ENCODE data around the gene TRIM56. TPM values are rescaled to one million over a fixed set of nuclear protein-coding genes. Genes with fewer than 3 reads are reported as not detected.

TRIM56 gene
- total and polyA plus RNA-seq, 9 of the 15 experiments (the other 6 are each of a cell fraction or from before 2014, with no cell fraction given): 2.0 to 29.7 (median 11.6) TPM

- TF ChIP-seq GTF3C2 (IDR thresholded peaks at IDR 0.05; ENCODE audit: borderline replicate concordance, extremely low read depth, insufficient read length) (no peak), RERE (CRISPR knock-in tag; IDR thresholded peaks at IDR 0.05; ENCODE audit: borderline replicate concordance) (no peak), HLTF (IDR thresholded peaks at IDR 0.05) (no peak), ZNF274 (IDR thresholded peaks at IDR 0.05; ENCODE audit: borderline replicate concordance, low read depth, low read length) (no peak), ZBTB33 (CRISPR knock-in tag; IDR thresholded peaks at IDR 0.05) (0 out of 2 replicates have a peak, but pooled peaks have one; percentile 8), NONO (IDR thresholded peaks at IDR 0.05; ENCODE audit: low read depth in 2 of 2, low read length in 1 of 2) (no peak), ZFP91 (CRISPR knock-in tag; IDR thresholded peaks at IDR 0.05) (no peak), ZNF197 (CRISPR knock-in tag; IDR thresholded peaks at IDR 0.05; ENCODE audit: low read depth) (0 out of 2 replicates have a peak, but pooled peaks have one; percentile 33), KDM4B (IDR thresholded peaks at IDR 0.05; ENCODE audit: borderline replicate concordance in 2 of 2, low read depth in 1 of 2) (no peak), SIN3A (IDR thresholded peaks at IDR 0.05; ENCODE audit: borderline replicate concordance in 2 of 2, control insufficient read depth in 1 of 2, low read depth in 2 of 2, low read length in 2 of 2) (no peak), CCNT2 (IDR thresholded peaks at IDR 0.05; ENCODE audit: borderline replicate concordance, extremely low read depth, insufficient read length, low read depth, low read length) (no peak), ESRRB (CRISPR knock-in tag; IDR thresholded peaks at IDR 0.05; ENCODE audit: borderline replicate concordance) (no peak)
Measured at GRCh38 chr7:101126651-101127459, 41.6 kb downstream of the TRIM56 start, which contains the start of gene SERPINE1 (continued).

All from K562 (cell line).